ENCODE results near the gene CYB561D1.

Gene CYB561D1

DNA sequence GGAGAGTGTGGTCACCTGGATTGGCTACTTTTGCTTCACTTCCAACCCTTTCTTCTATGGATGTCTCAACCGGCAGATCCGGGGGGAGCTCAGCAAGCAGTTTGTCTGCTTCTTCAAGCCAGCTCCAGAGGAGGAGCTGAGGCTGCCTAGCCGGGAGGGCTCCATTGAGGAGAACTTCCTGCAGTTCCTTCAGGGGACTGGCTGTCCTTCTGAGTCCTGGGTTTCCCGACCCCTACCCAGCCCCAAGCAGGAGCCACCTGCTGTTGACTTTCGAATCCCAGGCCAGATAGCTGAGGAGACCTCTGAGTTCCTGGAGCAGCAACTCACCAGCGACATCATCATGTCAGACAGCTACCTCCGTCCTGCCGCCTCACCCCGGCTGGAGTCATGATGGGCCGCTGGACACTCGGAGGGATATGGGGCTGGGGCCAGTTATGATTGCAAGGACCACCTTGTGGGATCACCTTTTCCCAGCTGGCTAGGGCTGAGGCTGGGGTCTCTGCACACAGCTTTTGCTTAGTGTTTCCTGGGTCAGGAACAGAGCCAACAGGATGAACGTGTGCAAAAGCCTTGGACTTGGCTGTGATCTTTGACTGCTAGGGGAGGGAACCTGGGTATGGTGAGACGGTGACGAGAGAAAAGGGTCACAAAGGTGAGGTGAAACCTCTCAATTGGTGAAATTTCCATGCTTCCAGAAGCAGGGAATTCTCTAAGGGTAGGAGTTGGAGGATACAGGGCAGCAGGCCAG, 50.3 kb downstream of the CYB561D1 start:
- no peaks in the 10 kb centered on the region; the same call in 1 of the 2 replicates for H3K27me3 ChIP-seq
- TF ChIP-seq, protein P1, sequence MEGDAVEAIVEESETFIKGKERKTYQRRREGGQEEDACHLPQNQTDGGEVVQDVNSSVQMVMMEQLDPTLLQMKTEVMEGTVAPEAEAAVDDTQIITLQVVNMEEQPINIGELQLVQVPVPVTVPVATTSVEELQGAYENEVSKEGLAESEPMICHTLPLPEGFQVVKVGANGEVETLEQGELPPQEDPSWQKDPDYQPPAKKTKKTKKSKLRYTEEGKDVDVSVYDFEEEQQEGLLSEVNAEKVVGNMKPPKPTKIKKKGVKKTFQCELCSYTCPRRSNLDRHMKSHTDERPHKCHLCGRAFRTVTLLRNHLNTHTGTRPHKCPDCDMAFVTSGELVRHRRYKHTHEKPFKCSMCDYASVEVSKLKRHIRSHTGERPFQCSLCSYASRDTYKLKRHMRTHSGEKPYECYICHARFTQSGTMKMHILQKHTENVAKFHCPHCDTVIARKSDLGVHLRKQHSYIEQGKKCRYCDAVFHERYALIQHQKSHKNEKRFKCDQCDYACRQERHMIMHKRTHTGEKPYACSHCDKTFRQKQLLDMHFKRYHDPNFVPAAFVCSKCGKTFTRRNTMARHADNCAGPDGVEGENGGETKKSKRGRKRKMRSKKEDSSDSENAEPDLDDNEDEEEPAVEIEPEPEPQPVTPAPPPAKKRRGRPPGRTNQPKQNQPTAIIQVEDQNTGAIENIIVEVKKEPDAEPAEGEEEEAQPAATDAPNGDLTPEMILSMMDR (IDR thresholded peaks at IDR 0.05; ENCODE audit: low read depth, low read length), result no peak
- H3K9me3 ChIP-seq, result no peaks in the 10 kb centered on the region
- peaks cover 8% of the 10 kb centered on the region for H3K4me1 ChIP-seq
- H3K4me3 ChIP-seq (ENCODE audit: low read depth, low read length), result no peak overlapping the region
- no peaks in the 10 kb centered on the region for H3K36me3 ChIP-seq
- DNase-seq, result no peak

DNA sequence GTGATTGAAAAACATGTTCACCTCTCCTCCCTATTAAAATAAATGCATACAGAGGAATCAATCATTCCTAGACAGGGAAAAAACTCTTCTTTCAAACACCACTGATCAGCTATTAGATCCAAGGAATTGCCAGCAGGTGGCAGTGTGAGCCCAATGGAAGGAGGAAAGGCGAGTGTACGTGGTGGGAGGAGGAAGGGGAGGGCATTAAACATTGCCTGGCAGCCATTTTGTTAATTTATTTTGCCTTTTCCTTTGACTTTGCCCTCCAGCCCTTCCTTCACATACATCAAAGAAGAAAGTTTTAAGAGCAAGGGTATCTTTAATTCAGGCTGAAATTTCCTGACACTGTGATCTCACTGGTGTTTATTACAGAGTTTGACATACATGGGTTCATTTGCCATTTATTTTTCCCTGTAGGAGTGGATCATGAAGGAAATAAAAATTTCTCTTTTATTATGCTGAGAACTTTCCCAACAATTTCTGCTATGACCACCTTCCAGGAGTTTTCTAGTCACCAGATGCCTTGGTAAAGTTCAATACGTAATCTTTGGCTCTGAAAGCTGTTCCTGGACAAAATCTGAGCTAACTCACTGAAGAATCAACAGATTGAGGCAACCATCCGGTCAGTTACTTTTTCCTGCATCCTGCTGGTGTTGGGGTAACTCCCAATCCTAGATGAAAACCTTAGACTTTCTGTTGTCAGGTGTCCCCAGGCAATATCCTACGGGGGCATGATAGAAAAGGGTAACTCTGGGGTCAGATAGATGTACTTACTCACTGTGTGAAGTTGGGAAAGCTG, 52.6 kb downstream of the CYB561D1 start:
- Histone ChIP-seq H3K36me3 (no peaks in the 10 kb centered on the region), H3K4me3 (ENCODE audit: low read depth, low read length) (peak overlapping the region; percentile 92), H3K27me3 (no peaks in the 10 kb centered on the region), H3K9me3 (no peaks in the 10 kb centered on the region), H3K4me1 (peaks cover 8% of the 10 kb centered on the region)
- TF ChIP-seq, protein P1 (IDR thresholded peaks at IDR 0.05; ENCODE audit: low read depth, low read length), result peak; percentile 95
- peak; percentile 92 for DNase-seq

DNA sequence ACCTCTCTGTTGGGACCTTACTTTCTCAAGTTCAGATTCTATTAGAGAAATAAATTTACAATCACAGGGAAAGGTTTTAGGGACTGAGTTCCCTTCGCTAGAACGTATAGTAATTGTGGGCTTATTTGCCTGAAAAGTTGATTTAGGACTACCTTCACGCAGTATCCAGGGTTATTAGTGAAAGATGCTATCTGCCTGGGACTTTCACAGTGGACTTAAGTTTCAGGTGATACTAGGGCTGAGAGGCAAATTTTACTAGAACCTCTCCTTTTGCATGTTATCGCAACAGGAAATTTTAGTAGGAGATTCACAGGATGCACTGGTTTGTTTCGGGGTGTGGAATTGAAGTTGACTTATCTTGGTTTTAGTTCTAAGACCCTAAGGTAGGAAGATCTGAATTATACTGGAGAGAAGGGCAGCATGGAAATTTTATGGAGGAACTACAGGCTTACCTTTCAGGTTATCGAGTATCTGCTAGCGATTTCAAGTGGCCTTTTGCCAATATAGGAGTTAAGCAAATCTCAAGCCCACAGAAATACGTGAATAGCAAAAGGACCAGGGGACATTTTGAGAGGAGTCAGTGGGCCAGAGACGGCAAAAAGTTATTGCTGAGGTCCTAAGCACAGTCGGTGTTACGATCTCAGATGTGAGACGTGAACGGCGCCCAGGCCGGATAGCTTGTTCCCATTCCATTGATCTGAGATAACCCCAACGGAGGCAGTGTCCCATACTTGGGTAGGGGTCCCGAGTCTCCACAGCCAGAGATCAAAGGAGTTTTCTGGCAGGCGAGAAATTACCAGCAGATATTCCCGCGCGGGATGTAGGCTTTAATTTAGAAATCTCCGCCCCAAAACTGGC, 53.8 kb downstream of the CYB561D1 start:
- DNase-seq, result no peak

DNA sequence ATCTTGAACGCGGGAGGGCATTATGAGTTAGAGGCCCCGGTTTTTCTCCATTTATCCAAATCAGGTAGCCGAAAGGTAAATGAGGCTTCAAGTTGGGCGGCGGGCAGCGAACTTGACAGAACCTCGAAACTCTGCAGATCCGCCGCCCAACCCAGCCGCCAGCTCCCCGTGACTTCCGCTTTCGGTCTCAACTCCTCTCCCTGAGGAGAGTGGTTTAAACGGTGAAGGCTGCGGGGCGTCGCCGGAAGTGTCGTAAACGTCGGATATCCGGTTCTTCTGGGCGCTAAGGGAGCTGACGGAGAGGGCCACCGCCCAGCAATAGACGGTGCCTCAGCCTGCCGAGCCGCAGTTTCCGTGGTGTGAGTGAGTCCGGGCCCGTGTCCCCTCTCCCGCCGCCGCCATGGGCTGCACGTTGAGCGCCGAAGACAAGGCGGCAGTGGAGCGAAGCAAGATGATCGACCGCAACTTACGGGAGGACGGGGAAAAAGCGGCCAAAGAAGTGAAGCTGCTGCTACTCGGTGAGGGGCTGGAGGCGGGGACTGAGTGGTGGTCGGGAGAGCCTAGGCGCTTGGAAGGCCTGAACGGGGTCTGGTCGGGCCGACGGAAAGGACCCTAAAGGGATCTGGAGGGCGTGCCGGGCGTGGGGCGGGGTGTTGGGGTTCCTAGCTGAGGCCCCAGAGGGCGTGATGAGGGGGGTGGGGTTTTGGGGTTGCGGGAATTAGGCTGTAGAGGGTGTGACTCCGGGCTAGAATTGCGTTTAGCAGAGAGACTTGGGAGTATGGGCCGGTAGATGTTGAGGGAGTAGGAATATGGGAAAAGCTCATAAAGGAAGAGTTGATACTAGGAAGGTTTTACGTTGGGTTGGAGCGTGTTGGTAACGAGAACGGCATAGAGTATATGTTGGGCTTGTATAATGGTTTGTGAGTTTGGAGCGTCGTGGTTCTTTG, 54.7 kb downstream of the CYB561D1 start, which contains the start of gene GNAI3:
Gene GNAI3 (plus strand): TSS at position 295 of the 947 bp plus-strand sequence. CDS start 106 bp downstream, at position 401.
- Histone ChIP-seq H3K36me3 (no peaks in the 10 kb centered on the region), H3K27me3 (no peaks in the 10 kb centered on the region), H3K4me3 (ENCODE audit: low read depth, low read length) (peak within 1 kb of the TSS; percentile 92), H3K4me1 (peaks cover 8% of the 10 kb centered on the region), H3K9me3 (no peaks in the 10 kb centered on the region)
- DNase-seq, result peak; percentile 94
- TF ChIP-seq, protein P1 (IDR thresholded peaks at IDR 0.05; ENCODE audit: low read depth, low read length), result no peak

More for the DNA sequence above, 53.8 kb downstream of the CYB561D1 start:
- peaks cover 8% of the 10 kb centered on the region for H3K4me1 ChIP-seq
- peak overlapping the region; percentile 92 for H3K4me3 ChIP-seq (ENCODE audit: low read depth, low read length)
- no peaks in the 10 kb centered on the region for H3K9me3 ChIP-seq
- TF ChIP-seq, protein P1 (IDR thresholded peaks at IDR 0.05; ENCODE audit: low read depth, low read length), result no peak
- no peaks in the 10 kb centered on the region for H3K27me3 ChIP-seq
- H3K36me3 ChIP-seq, result no peaks in the 10 kb centered on the region
